Astrocyte (in vitro differentiated cells and primary cell): Measurements from ENCODE around the gene ADARB2. TPM values are rescaled to one million over a fixed set of nuclear protein-coding genes. Genes with fewer than 3 reads are reported as not detected.
"Not testable (repeated sequence)": the region's sequence is repeated elsewhere in the genome, so short reads cannot be mapped to it uniquely, and the experiment has no call there.

Source experiments
- DNase-seq: peaks from one replicate; pipeline ENCODE4 v3.0.0-alpha.2; 2010; ENCODE audit warnings: low read depth
- FAIRE-seq: peaks from 2 replicates; lab custom pipeline; 2011; peaks lifted over from hg19 to GRCh38; lab: Jason Lieb, UNC
- H2AFZ ChIP-seq: 2 replicates; pipeline ENCODE4 v1.6.0; 2012; ENCODE audit warnings: low read depth, low read length, inconsistent platforms
- H3K27ac ChIP-seq: 2 replicates; pipeline ENCODE4 v1.5.1; 2011; ENCODE audit warnings: low read depth, low read length, inconsistent platforms
- H3K27me3 ChIP-seq: 2 replicates; pipeline ENCODE4 v1.6.0; 2011; ENCODE audit warnings: low read length, inconsistent platforms; ENCODE audit not compliant: insufficient read depth
- H3K36me3 ChIP-seq: 2 replicates; pipeline ENCODE4 v1.5.1; 2011; ENCODE audit warnings: low read length, inconsistent platforms; ENCODE audit not compliant: insufficient read depth
- H3K4me1 ChIP-seq: 2 replicates; pipeline ENCODE4 v1.5.1; 2011; ENCODE audit warnings: low read length, inconsistent platforms; ENCODE audit not compliant: insufficient read depth
- H3K4me2 ChIP-seq: 2 replicates; pipeline ENCODE4 v1.6.0; 2012; ENCODE audit warnings: low read length, inconsistent platforms
- H3K4me3 ChIP-seq: 2 replicates; pipeline ENCODE4 v1.5.1; 2011; ENCODE audit warnings: low read depth, mild to moderate bottlenecking, low read length, inconsistent platforms; ENCODE audit not compliant: insufficient read depth
- H3K79me2 ChIP-seq: 2 replicates; pipeline ENCODE4 v1.6.0; 2012; ENCODE audit warnings: mild to moderate bottlenecking, low read length, inconsistent platforms; ENCODE audit not compliant: insufficient read depth
- H3K9ac ChIP-seq: 2 replicates; pipeline ENCODE4 v1.6.0; 2012; ENCODE audit warnings: mild to moderate bottlenecking, low read length, inconsistent platforms
- H3K9me3 ChIP-seq: 2 replicates; pipeline ENCODE4 v1.5.1; 2012; ENCODE audit warnings: low read depth, mild to moderate bottlenecking, low read length, inconsistent platforms; ENCODE audit not compliant: insufficient read depth
- H4K20me1 ChIP-seq: 2 replicates; pipeline ENCODE4 v1.6.0; 2012; ENCODE audit warnings: low read length, inconsistent platforms; ENCODE audit not compliant: insufficient read depth
- H3K27ac Mint-ChIP-seq: one replicate; pipeline ENCODE4 v1.8.0; 2021; ENCODE audit warnings: mild to moderate bottlenecking, mixed read lengths; ENCODE audit not compliant: unreplicated experiment
- H3K27me3 Mint-ChIP-seq: one replicate; pipeline ENCODE4 v1.8.0; 2021; ENCODE audit warnings: low read depth, mixed read lengths; ENCODE audit not compliant: unreplicated experiment
- H3K36me3 Mint-ChIP-seq: one replicate; pipeline ENCODE4 v1.8.0; 2021; ENCODE audit warnings: low read depth, mixed read lengths; ENCODE audit not compliant: unreplicated experiment
- H3K4me1 Mint-ChIP-seq: one replicate; pipeline ENCODE4 v1.8.0; 2021; ENCODE audit warnings: low read depth, mixed read lengths; ENCODE audit not compliant: unreplicated experiment
- H3K4me3 Mint-ChIP-seq: one replicate; pipeline ENCODE4 v1.8.0; 2021; ENCODE audit warnings: mild to moderate bottlenecking, moderate library complexity, mixed read lengths; ENCODE audit not compliant: unreplicated experiment
- H3K9me3 Mint-ChIP-seq: one replicate; pipeline ENCODE4 v1.8.0; 2021; ENCODE audit warnings: mild to moderate bottlenecking, mixed read lengths; ENCODE audit not compliant: unreplicated experiment
- CTCF ChIP-seq: IDR thresholded peaks from 2 replicates; pipeline ENCODE4 v1.5.1; 2011; ENCODE audit warnings: low read depth, mild to moderate bottlenecking, inconsistent platforms, low read length, moderate library complexity; ENCODE audit not compliant: insufficient read depth
- EZH2 ChIP-seq: IDR thresholded peaks from 2 replicates; pipeline ENCODE4 v1.6.1; 2012; ENCODE audit warnings: mild to moderate bottlenecking, low read length, inconsistent platforms; ENCODE audit not compliant: insufficient read depth
- total RNA-seq: library from RNA; stranded (reverse); gene quantifications from 2 replicates; pipeline ENCODE4 v1.2.1, GENCODE V29; 2021

The ADARB2 gene
- total RNA-seq, 1 donor from 2014 or later = 0.18 TPM

DNA sequence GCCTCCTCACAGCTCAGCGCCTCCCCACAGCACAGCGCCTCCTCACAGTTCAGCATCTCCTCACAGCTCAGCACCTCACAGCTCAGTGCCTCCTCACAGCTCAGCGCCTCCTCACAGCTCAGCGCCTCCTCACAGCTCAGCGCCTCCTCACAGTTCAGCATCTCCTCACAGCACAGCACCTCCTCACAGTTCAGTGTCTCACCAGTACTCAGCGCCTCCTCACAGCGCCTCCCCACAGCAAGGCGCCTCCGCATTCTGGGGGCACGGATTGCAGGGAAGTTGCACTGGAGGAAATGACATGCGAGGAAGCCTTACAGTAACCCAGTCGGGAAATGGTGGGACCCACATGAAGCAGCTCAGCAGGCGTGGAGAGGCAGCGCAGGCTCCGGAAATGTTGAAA, 409.6 kb downstream of the ADARB2 start:
- Mint-ChIP-seq H3K27ac (no peak overlapping the region), H3K4me1 (no peaks in the 10 kb centered on the region), H3K27me3 (peaks cover 23% of the 10 kb centered on the region), H3K4me3 (no peak overlapping the region), H3K36me3 (no peaks in the 10 kb centered on the region), H3K9me3 (peaks cover 7% of the 10 kb centered on the region)
- no peaks in the 10 kb centered on the region for H3K79me2 ChIP-seq
- H3K27ac ChIP-seq = no peak overlapping the region
- H3K4me3 ChIP-seq = no peak overlapping the region
- H3K9ac ChIP-seq = no peak overlapping the region
- FAIRE-seq = no peak
- peaks cover 6% of the 10 kb centered on the region for H3K9me3 ChIP-seq
- DNase-seq = no peak
- no peak overlapping the region for H3K4me2 ChIP-seq
- no peaks in the 10 kb centered on the region for H4K20me1 ChIP-seq
- no peaks in the 10 kb centered on the region for H3K4me1 ChIP-seq
- H3K27me3 ChIP-seq = no peaks in the 10 kb centered on the region
- no peaks in the 10 kb centered on the region for H3K36me3 ChIP-seq
- no peak overlapping the region for H2AFZ ChIP-seq
- TF ChIP-seq CTCF (no peak), EZH2 (no peak)

- H3K27ac Mint-ChIP-seq, H3K9me3 ChIP-seq, H3K9me3 Mint-ChIP-seq, H3K4me1 ChIP-seq, H3K4me3 ChIP-seq, H3K27ac ChIP-seq, H4K20me1 ChIP-seq, H3K27me3 ChIP-seq, H3K36me3 ChIP-seq, H2AFZ ChIP-seq, H3K9ac ChIP-seq, H3K79me2 ChIP-seq, H3K4me2 ChIP-seq, H3K36me3 Mint-ChIP-seq, DNase-seq, FAIRE-seq, H3K4me1 Mint-ChIP-seq, H3K4me3 Mint-ChIP-seq: not testable (repeated sequence)
- H3K27me3 Mint-ChIP-seq = peaks cover 28% of the 10 kb centered on the region
Measured at GRCh38 chr10:1326514-1326913, 410.8 kb downstream of the ADARB2 start.

- no peak for TF ChIP-seq CTCF
- TF ChIP-seq EZH2 = no peak
- no peaks in the 10 kb centered on the region for H3K27me3 ChIP-seq
- H3K4me3 Mint-ChIP-seq = no peak overlapping the region
- no peaks in the 10 kb centered on the region for H3K4me1 Mint-ChIP-seq
- no peak overlapping the region for H3K9ac ChIP-seq
- FAIRE-seq = no peak
- H3K36me3 Mint-ChIP-seq = no peaks in the 10 kb centered on the region
- no peak overlapping the region for H2AFZ ChIP-seq
- no peaks in the 10 kb centered on the region for H3K9me3 ChIP-seq
- no peak for DNase-seq
- no peaks in the 10 kb centered on the region for H3K4me1 ChIP-seq
- no peak overlapping the region for H3K27ac ChIP-seq
- no peak overlapping the region for H3K4me2 ChIP-seq
- no peak overlapping the region for H3K27ac Mint-ChIP-seq
- H3K79me2 ChIP-seq = no peaks in the 10 kb centered on the region
- H3K4me3 ChIP-seq = no peak overlapping the region
- H3K36me3 ChIP-seq = no peaks in the 10 kb centered on the region
- no peaks in the 10 kb centered on the region for H4K20me1 ChIP-seq
- H3K27me3 Mint-ChIP-seq = peaks cover 29% of the 10 kb centered on the region
- H3K9me3 Mint-ChIP-seq = peaks cover 5% of the 10 kb centered on the region
Measured at GRCh38 chr10:1324903-1325302, 412.4 kb downstream of the ADARB2 start.
